NB4 (cell line): ENCODE measurements around the gene ANGPTL5.

Experiments used
- DNase-seq: peaks from one replicate; pipeline ENCODE4 v3.0.0; 2010; ENCODE audit warnings: low read depth
- H3K4me3 ChIP-seq: one replicate; pipeline ENCODE4 v1.5.1; 2011; ENCODE audit warnings: mild to moderate bottlenecking, low read depth, low read length, moderate library complexity
- CTCF ChIP-seq: IDR thresholded peaks from one replicate; pipeline ENCODE4 v1.5.1; 2012; ENCODE audit warnings: low read depth, low read length
- MAX ChIP-seq: IDR thresholded peaks from 2 replicates; pipeline ENCODE4 v1.6.1; 2011; ENCODE audit warnings: low read depth, low read length
- MYC ChIP-seq: IDR thresholded peaks from 2 replicates; pipeline ENCODE4 v1.6.1; 2011; ENCODE audit warnings: low read depth, low read length
- POLR2A ChIP-seq: IDR thresholded peaks from 2 replicates; pipeline ENCODE4 v1.6.1; 2011; ENCODE audit warnings: mild to moderate bottlenecking; ENCODE audit not compliant: insufficient read length; ENCODE audit errors: extremely low read depth

Gene ANGPTL5

GRCh38 chr11:101881586-101881985 lies 34.7 kb downstream of the ANGPTL5 start:
- TF ChIP-seq CTCF (no peak), MAX (no peak), MYC (no peak), POLR2A (no peak)
- no peak for DNase-seq
- no peak overlapping the region for H3K4me3 ChIP-seq

DNA sequence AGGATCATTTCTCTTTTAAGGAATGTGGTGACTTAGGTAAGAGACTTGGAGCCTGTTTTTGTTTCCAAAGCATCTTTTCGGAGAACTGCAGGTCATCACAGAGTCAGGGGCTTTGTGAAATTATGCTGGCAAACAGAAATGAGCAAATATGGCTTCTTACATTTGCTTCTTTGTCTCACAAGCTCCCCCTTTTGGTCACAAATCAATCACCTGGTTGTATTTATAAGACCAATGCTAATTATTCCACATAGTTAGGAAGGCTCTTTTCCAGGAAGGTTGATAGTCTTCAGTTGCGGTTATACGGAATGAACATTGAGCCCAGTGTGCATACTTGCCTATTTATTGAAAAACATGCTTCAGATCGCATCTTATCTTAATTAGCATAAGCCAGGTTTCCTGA lies 36.1 kb downstream of the ANGPTL5 start:
- peak; percentile 63 for DNase-seq
- no peak for TF ChIP-seq POLR2A
- TF ChIP-seq CTCF, result peak; percentile 39
- H3K4me3 ChIP-seq, result no peak overlapping the region

DNA sequence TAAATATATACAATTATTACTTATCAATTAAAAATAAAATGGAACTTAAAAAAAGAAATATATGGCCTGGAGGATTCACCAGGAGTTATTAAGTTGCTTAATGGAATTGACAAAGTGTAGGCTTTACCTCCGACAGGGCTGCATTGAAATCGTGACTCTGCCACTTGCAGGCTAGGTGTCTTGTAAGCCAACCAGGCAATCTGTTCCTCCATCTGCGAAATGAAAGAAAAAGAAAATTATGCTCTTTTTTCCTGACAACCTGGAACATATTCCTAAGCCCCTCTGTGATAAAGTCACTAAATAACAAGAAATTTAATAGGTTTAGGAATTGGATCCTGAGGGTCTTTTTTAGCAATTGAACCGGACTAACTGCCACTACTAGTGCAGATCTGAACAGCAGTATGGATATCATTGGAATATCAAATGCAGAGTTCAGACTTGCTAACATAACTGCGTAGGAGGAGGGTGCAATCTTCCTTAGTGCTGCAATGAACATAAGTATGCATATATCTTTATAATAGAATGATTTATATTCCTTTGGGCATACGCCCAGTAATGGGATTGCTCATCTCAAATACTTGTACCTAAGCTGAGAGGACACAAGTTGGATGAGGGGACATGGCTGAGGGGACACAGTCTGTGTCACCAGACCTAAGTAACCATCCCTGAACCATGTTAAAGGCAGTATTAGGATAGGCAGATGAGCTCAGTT lies 44.0 kb downstream of the ANGPTL5 start:
- TF ChIP-seq MAX, result no peak
- TF ChIP-seq CTCF, result no peak
- TF ChIP-seq POLR2A, result no peak
- TF ChIP-seq MYC, result no peak
- no peak overlapping the region for H3K4me3 ChIP-seq
- no peak for DNase-seq

DNA sequence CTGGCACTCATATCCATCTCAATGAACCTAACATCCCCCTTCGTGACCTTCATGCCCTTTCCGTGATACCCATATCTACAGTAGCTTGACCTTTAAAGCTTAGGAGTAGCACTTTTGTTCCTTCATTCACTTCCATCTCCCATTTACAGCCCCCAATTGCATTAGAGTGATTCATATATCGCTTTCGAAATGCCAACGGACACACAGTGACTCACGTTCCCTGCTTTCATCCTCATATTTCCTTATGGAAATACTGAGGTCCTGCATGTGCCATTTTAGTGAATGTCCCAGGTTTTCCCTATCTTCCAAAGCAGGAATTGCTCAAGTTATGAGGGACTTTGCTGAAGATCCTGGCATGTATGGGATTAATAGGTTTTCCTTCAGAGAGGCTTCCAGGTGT lies 45.8 kb downstream of the ANGPTL5 start:
- TF ChIP-seq MAX, result no peak
- no peak for TF ChIP-seq MYC
- no peak for TF ChIP-seq CTCF
- no peak for TF ChIP-seq POLR2A
- peak; percentile 11 for DNase-seq
- H3K4me3 ChIP-seq, result no peak overlapping the region

DNA sequence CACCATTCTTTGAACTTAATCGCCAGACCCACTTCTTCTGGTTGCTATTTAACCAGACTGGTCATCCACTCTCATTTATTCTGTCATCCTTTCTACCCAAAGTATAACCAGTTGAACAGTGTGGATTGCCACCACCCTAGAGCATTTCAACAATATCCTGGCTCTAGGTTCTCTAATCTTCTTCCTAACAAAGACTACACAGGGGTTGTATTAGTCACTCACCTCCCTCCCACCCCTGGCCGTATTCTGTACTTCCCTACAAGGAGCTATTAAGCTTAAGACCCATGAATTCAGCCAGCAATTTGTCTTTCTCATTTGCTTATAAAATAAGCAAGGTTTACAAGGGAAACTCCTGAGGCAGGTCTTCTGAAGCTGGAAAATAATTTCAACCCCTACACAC lies 48.4 kb downstream of the ANGPTL5 start:
- DNase-seq, result no peak
- no peak for TF ChIP-seq MAX
- TF ChIP-seq POLR2A, result no peak
- no peak for TF ChIP-seq MYC
- TF ChIP-seq CTCF, result no peak
- no peak overlapping the region for H3K4me3 ChIP-seq
